ENCODE data around the gene ST8SIA5. TPM values are rescaled to one million over a fixed set of nuclear protein-coding genes. Genes with fewer than 3 reads are reported as not detected.

Gene ST8SIA5
- total and polyA plus RNA-seq, 10 of the 15 experiments (the other 5 are each of a cell fraction or from before 2014, with no cell fraction given), result 0.02 to 0.32 (median 0.12) TPM; not detected in 1

- ChIA-PET POLR2A (no interaction called here), CTCF (no interaction called here), RAD21 (ENCODE audit: unreplicated experiment) (no interaction called here), SMC1A (ENCODE audit: uncharacterized antibody, unreplicated experiment) (no interaction called here)
- H3K79me2 ChIP-seq (ENCODE audit: control insufficient read depth, insufficient read depth, low read length), result no peaks in the 10 kb centered on the region
- no peaks in the 10 kb centered on the region for H4K20me1 ChIP-seq (ENCODE audit: control insufficient read depth, insufficient read depth)
- WGBS (ENCODE audit: insufficient coverage, insufficient replicate concordance, low lambda C conversion rate, missing lambda C conversion rate), result 45% methylated on average over 8 of the region's 8 CpGs
- ATAC-seq (no peak), FAIRE-seq (no peak), DNase-seq (ENCODE audit: low read depth, low spot score) (no peak)
- no TSS peak for BruUV-seq (replicated peaks)
- in situ Hi-C loops (cut with MboI), result no loop called here
- H3K4me3 ChIP-seq, result no peak overlapping the region
- no peak overlapping the region for H3K4me2 ChIP-seq (ENCODE audit: control insufficient read depth, insufficient read depth)
- intact Hi-C loops (cut with micrococcal nuclease; ENCODE audit: unreplicated experiment), result no loop called here
- no peaks in the 10 kb centered on the region; a peak in 1 of 4 replicates for H3K27me3 ChIP-seq (replicated peaks in 1 of 2; ENCODE audit: control insufficient read depth in 2 of 2, insufficient read depth in 2 of 2, low read length in 1 of 2)
- peaks cover 2% of the 10 kb centered on the region; the same call in 2 of the 3 replicates for H3K9me3 ChIP-seq (replicated peaks; ENCODE audit: control insufficient read depth, insufficient read depth, low read length)
- H3K27ac ChIP-seq (ENCODE audit: control insufficient read depth, insufficient read depth), result no peak overlapping the region
- H3K4me1 ChIP-seq (ENCODE audit: control insufficient read depth, insufficient read depth, low read length), result no peaks in the 10 kb centered on the region
- H3K9ac ChIP-seq (ENCODE audit: control insufficient read depth, insufficient read depth, low read length), result no peak overlapping the region
- H3K36me3 ChIP-seq (ENCODE audit: control insufficient read depth in 2 of 2, insufficient read depth in 2 of 2, low read length in 1 of 2), result no peaks in the 10 kb centered on the region
- no peak overlapping the region for H2AFZ ChIP-seq (ENCODE audit: control insufficient read depth, low read depth, low read length)
- TF ChIP-seq TCF7 (IDR thresholded peaks at IDR 0.05; ENCODE audit: borderline replicate concordance) (no peak), IRF5 (IDR thresholded peaks at IDR 0.05; ENCODE audit: borderline replicate concordance) (no peak), EED (IDR thresholded peaks at IDR 0.05; ENCODE audit: low read depth) (no peak), HCFC1 (IDR thresholded peaks at IDR 0.05; ENCODE audit: low read length) (no peak), SRF (IDR thresholded peaks at IDR 0.05; ENCODE audit: low read depth in 2 of 2, low read length in 2 of 2) (no peak), PML (IDR thresholded peaks at IDR 0.05; ENCODE audit: low read length) (no peak), ZBTB4 (CRISPR knock-in tag; IDR thresholded peaks at IDR 0.05) (no peak), KAT2A (conservative IDR thresholded peaks at IDR 0.05; ENCODE audit: control insufficient read depth, low read depth, low read length) (no peak), SREBF2 (IDR thresholded peaks at IDR 0.05; ENCODE audit: low read length) (no peak), REST (IDR thresholded peaks at IDR 0.05; ENCODE audit: low read depth, low read length) (no peak), ETV6 (conservative IDR thresholded peaks at IDR 0.05 in 1 of 2, IDR thresholded peaks at IDR 0.05 in 1 of 2; ENCODE audit: borderline replicate concordance in 1 of 2, low read depth in 1 of 2) (no peak), ZNF592 (IDR thresholded peaks at IDR 0.05) (no peak)
These were observed 25.5 kb downstream of the ST8SIA5 start for GRCh38 chr18:46731316-46731715.
